Measurements from ENCODE around the gene XRCC6. TPM values are rescaled to one million over a fixed set of nuclear protein-coding genes. Genes with fewer than 3 reads are reported as not detected.

The XRCC6 gene
- total and polyA plus RNA-seq, 9 of the 15 experiments (the other 6 are each of a cell fraction or from before 2014, with no cell fraction given), result 151 to 440 (median 318) TPM

GRCh38 chr22:41578818-41579217 is 42.3 kb upstream of the XRCC6 start (continued):
- TF ChIP-seq ZNF384 (IDR thresholded peaks at IDR 0.05; ENCODE audit: low read depth, low read length), result no peak
- TF ChIP-seq TFE3 (CRISPR knock-in tag; IDR thresholded peaks at IDR 0.05), result no peak
- no peak for TF ChIP-seq CLOCK (CRISPR knock-in tag; IDR thresholded peaks at IDR 0.05; ENCODE audit: borderline replicate concordance)
- no peak for TF ChIP-seq NCOR1 (IDR thresholded peaks at IDR 0.05)
- TF ChIP-seq ZBTB40 (IDR thresholded peaks at IDR 0.05), result no peak
- TF ChIP-seq ZBTB40 (CRISPR knock-in tag; IDR thresholded peaks at IDR 0.05), result no peak
- no peak for TF ChIP-seq FOS (IDR thresholded peaks at IDR 0.05; ENCODE audit: extremely low read depth, insufficient read length)

All from K562 (cell line).